A549 (cell line): ENCODE data around the gene USP9X. TPM values are rescaled to one million over a fixed set of nuclear protein-coding genes. Genes with fewer than 3 reads are reported as not detected.
A peak's percentile ranks its signal among the peaks of the same experiment; 100 is the strongest.

Experiments used
- ATAC-seq, 2 experiments: fragments of 200-7000 bp in 1 of 2; fragments of >200 bp in 1 of 2; cut with Nextera tagmentation in 1 of 2; cut with Tn5 transposase in 1 of 2; 3 replicates each; pipeline versions ENCODE4 v1.8.0 to v1.9.1; 2018 to 2020; ENCODE audit warnings: mild to moderate bottlenecking in 1 of 2, moderate library complexity in 1 of 2
- CTCF ChIA-PET: fragments of 300-600 bp; sonication (Branson Sonifier 250); formaldehyde crosslinking; extraction: SDS; loops from one replicate; lab custom pipeline; 2021; ENCODE audit warnings: antibody characterized with exemption, inconsistent platforms; lab: Yijun Ruan, JAX
- POLR2A ChIA-PET: fragments of 350-600 bp; formaldehyde crosslinking; extraction: SDS; loops from one replicate; lab custom pipeline; 2021; ENCODE audit warnings: antibody characterized with exemption, inconsistent platforms; lab: Yijun Ruan, JAX
- DNase-seq, 2 experiments: peaks; one replicate each; pipeline versions ENCODE4 v3.0.0 to v3.0.0-alpha.2; 2011 to 2016; ENCODE audit warnings: low read depth in 1 of 2, low spot score in 1 of 2
- FAIRE-seq: peaks from 2 replicates; lab custom pipeline; 2011; peaks lifted over from hg19 to GRCh38; lab: Jason Lieb, UNC
- H3K27ac ChIP-seq, 2 experiments: fragments of >200 bp; sonication (Bioruptor Twin); formaldehyde crosslinking; 3 replicates each; pipeline ENCODE4 v1.5.1; 2016 to 2017
- H3K4me1 ChIP-seq: fragments of >200 bp; sonication (Bioruptor Twin); formaldehyde crosslinking; 3 replicates; pipeline ENCODE4 v1.6.1; 2016
- H3K4me2 ChIP-seq: fragments of >200 bp; sonication (Bioruptor Twin); formaldehyde crosslinking; 3 replicates; pipeline ENCODE4 v1.6.1; 2016
- H3K4me3 ChIP-seq: fragments of >200 bp; sonication (Bioruptor Twin); formaldehyde crosslinking; 3 replicates; pipeline ENCODE4 v1.5.1; 2016
- H3K9me3 ChIP-seq: fragments of >200 bp; sonication (Bioruptor Twin); formaldehyde crosslinking; 3 replicates; pipeline ENCODE4 v1.6.1; 2016
- CEBPB ChIP-seq, 2 experiments: fragments of >200 bp in 1 of 2; sonication (Bioruptor Twin) in 1 of 2; formaldehyde crosslinking in 1 of 2; IDR thresholded peaks; 2 replicates each; pipeline ENCODE4 v1.6.1; 2012 to 2016
- CTCF ChIP-seq: fragments of >200 bp; sonication (Bioruptor Twin); formaldehyde crosslinking; IDR thresholded peaks from 3 replicates; pipeline ENCODE4 v1.5.1; 2016
- E2F6 ChIP-seq: IDR thresholded peaks from 2 replicates; pipeline ENCODE4 v1.6.1; 2012; ENCODE audit warnings: low read depth, borderline replicate concordance
- FOXS1 ChIP-seq: fragments of 250-450 bp; sonication (Bioruptor Pico); IDR thresholded peaks from 2 replicates; pipeline ENCODE4 v1.5.0; 2020; ENCODE audit warnings: mild to moderate bottlenecking, moderate library complexity
- HMGXB4 ChIP-seq: fragments of 250-450 bp; sonication (Bioruptor Pico); IDR thresholded peaks from 2 replicates; pipeline ENCODE4 v1.5.0; 2021; ENCODE audit warnings: mild to moderate bottlenecking, moderate library complexity, borderline replicate concordance
- HOXB13 ChIP-seq: fragments of 250-450 bp; sonication (Bioruptor Pico); IDR thresholded peaks from 2 replicates; pipeline ENCODE4 v1.5.0; 2020; ENCODE audit warnings: low read depth, mild to moderate bottlenecking, moderate library complexity
- HOXB5 ChIP-seq: fragments of 250-450 bp; sonication (Bioruptor Pico); IDR thresholded peaks from 2 replicates; pipeline ENCODE4 v1.5.0; 2020; ENCODE audit warnings: mild to moderate bottlenecking, moderate library complexity
- JUN ChIP-seq, 2 experiments: fragments of >200 bp; sonication (Bioruptor Twin); formaldehyde crosslinking; IDR thresholded peaks; 2 replicates in 1 of 2; 3 replicates in 1 of 2; pipeline ENCODE4 v1.6.1; 2016 to 2017
- JUNB ChIP-seq: fragments of >200 bp; sonication (Bioruptor Twin); formaldehyde crosslinking; IDR thresholded peaks from 2 replicates; pipeline ENCODE4 v1.6.1; 2016
- KDM1A ChIP-seq: fragments of 200-600 bp; sonication (generic); IDR thresholded peaks from 2 replicates; pipeline ENCODE4 v1.6.1; 2016; ENCODE audit warnings: low read depth, mild to moderate bottlenecking
- MYC ChIP-seq: IDR thresholded peaks from 2 replicates; pipeline ENCODE4 v1.6.1; 2012; ENCODE audit warnings: mild to moderate bottlenecking, inconsistent platforms, low read length, improper control_type of control experiment, borderline replicate concordance
- NFE2L2 ChIP-seq: fragments of 150-350 bp; conservative IDR thresholded peaks from 2 replicates; pipeline ENCODE4 v1.6.1; 2014; ENCODE audit warnings: low read length
- NPAS2 ChIP-seq: fragments of 250-450 bp; sonication (Bioruptor Pico); IDR thresholded peaks from 2 replicates; pipeline ENCODE4 v1.8.0; 2022; ENCODE audit warnings: mild to moderate bottlenecking, moderate library complexity, borderline replicate concordance
- NR3C1 ChIP-seq: fragments of >200 bp; sonication (Bioruptor Twin); formaldehyde crosslinking; IDR thresholded peaks from 3 replicates; pipeline ENCODE4 v1.6.1; 2017
- PHF8 ChIP-seq: fragments of 200-600 bp; sonication (generic); IDR thresholded peaks from 2 replicates; pipeline ENCODE4 v1.6.1; 2016; ENCODE audit warnings: low read depth, mild to moderate bottlenecking, antibody characterized with exemption, moderate library complexity, borderline replicate concordance
- POLR2A ChIP-seq: IDR thresholded peaks from 2 replicates; pipeline ENCODE4 v1.6.1; 2012; ENCODE audit warnings: mild to moderate bottlenecking, low read length
- RAD21 ChIP-seq, 2 experiments: fragments of >200 bp in 1 of 2; sonication (Bioruptor Twin) in 1 of 2; formaldehyde crosslinking in 1 of 2; IDR thresholded peaks in 1 of 2; conservative IDR thresholded peaks in 1 of 2; 2 replicates in 1 of 2; 3 replicates in 1 of 2; pipeline ENCODE4 v1.6.1; 2012 to 2018; ENCODE audit warnings: inconsistent platforms in 1 of 2
- RCOR1 ChIP-seq: fragments of 150-350 bp; IDR thresholded peaks from 2 replicates; pipeline ENCODE4 v1.6.1; 2014; ENCODE audit warnings: antibody characterized with exemption, low read length, low read depth
- RFX5 ChIP-seq: fragments of 450-650 bp; IDR thresholded peaks from 2 replicates; pipeline ENCODE4 v1.7.1; 2014; ENCODE audit warnings: antibody characterized with exemption, mild to moderate bottlenecking, moderate library complexity
- SMC3 ChIP-seq: fragments of >200 bp; sonication (Bioruptor Twin); formaldehyde crosslinking; IDR thresholded peaks from 3 replicates; pipeline ENCODE4 v1.6.1; 2018; ENCODE audit warnings: inconsistent platforms
- SREBF2 ChIP-seq: fragments of 450-650 bp; IDR thresholded peaks from 2 replicates; pipeline ENCODE4 v1.6.1; 2014; ENCODE audit warnings: mild to moderate bottlenecking, moderate library complexity
- TP53 ChIP-seq: fragments of 250-450 bp; sonication (Bioruptor Pico); IDR thresholded peaks from 2 replicates; pipeline ENCODE4 v1.5.0; 2021; ENCODE audit warnings: mild to moderate bottlenecking, moderate library complexity
- ZNF302 ChIP-seq: fragments of 250-450 bp; sonication (Bioruptor Pico); IDR thresholded peaks from 2 replicates; pipeline ENCODE4 v1.9.0; 2021; ENCODE audit warnings: inconsistent platforms, mild to moderate bottlenecking, moderate library complexity
- WGBS: methylation state at CpG from one replicate; pipeline ENCODE4 v1.1.6; 2017; ENCODE audit errors: missing lambda C conversion rate; 5-methylcytosine and 5-hydroxymethylcytosine counted together
- polyA plus RNA-seq, 4 experiments: library from polyadenylated mRNA; depleted of rRNA in 3 of 4; stranded (reverse); fragments of >200 nt; fragmentation: RNase III in 1 of 4; extraction: RNeasy Plus Mini Kit Qiagen cat#74134 plus additional on column Dnase treatment in 1 of 4; gene quantifications; 2 replicates in 3 of 4; 3 replicates in 1 of 4; pipeline ENCODE4 v1.2.3, GENCODE V29; 2011 to 2017

The USP9X gene
- polyA plus RNA-seq, 2 of the 4 experiments (the other 2 are of a cell fraction) = 30.7 to 70.4 TPM

- no peaks in the 10 kb centered on the region for H3K9me3 ChIP-seq
- H3K4me2 ChIP-seq = no peak overlapping the region
- H3K4me3 ChIP-seq = no peak overlapping the region
- ChIA-PET CTCF (interaction anchor here (0.6 kb wide), 1 partner anchor 45 kb away, joined by 3 read pairs; no protein-coding TSS in a partner anchor), POLR2A (no interaction called here)
- no peak for DNase-seq
- no peak for FAIRE-seq
- no peak overlapping the region for H3K27ac ChIP-seq
- WGBS = 91% methylated on average over 5 of the region's 5 CpGs
- no peak for TF ChIP-seq HOXB13 (CRISPR knock-in tag)
- no peak for TF ChIP-seq SMC3
- TF ChIP-seq HMGXB4 (CRISPR knock-in tag) = no peak
- no peak for TF ChIP-seq NPAS2 (CRISPR knock-in tag)
- no peak for TF ChIP-seq TP53 (CRISPR knock-in tag)
- TF ChIP-seq MYC = no peak
- TF ChIP-seq POLR2A = no peak
- TF ChIP-seq JUNB = no peak
- no peak for TF ChIP-seq NR3C1
- no peak for TF ChIP-seq RAD21 (conservative IDR thresholded peaks at IDR 0.05 in 1 of 2, IDR thresholded peaks at IDR 0.05 in 1 of 2)
- TF ChIP-seq ZNF302 (CRISPR knock-in tag) = no peak
- TF ChIP-seq RFX5 = no peak
- no peak for TF ChIP-seq E2F6
- no peak for TF ChIP-seq RCOR1
- no peak for TF ChIP-seq PHF8
- no peak for TF ChIP-seq CEBPB (IDR thresholded peaks at IDR 0.05)
- no peak for TF ChIP-seq JUN (IDR thresholded peaks at IDR 0.05)
- TF ChIP-seq CTCF = no peak
- no peak for ATAC-seq
- peaks cover 46% of the 10 kb centered on the region for H3K4me1 ChIP-seq
Measured at GRCh38 chrX:41118156-41118555, 32.9 kb downstream of the USP9X start.

- DNase-seq (no peak), ATAC-seq (no peak), FAIRE-seq (peak; percentile 65)
- Histone ChIP-seq H3K9me3 (no peaks in the 10 kb centered on the region), H3K4me2 (no peak overlapping the region), H3K4me3 (no peak overlapping the region), H3K4me1 (peaks cover 35% of the 10 kb centered on the region), H3K27ac (no peak overlapping the region)
- no peak for TF ChIP-seq KDM1A
- no peak for TF ChIP-seq RFX5
- TF ChIP-seq NFE2L2 = no peak
- TF ChIP-seq SREBF2 = no peak
- TF ChIP-seq E2F6 = no peak
- no peak for TF ChIP-seq FOXS1 (CRISPR knock-in tag)
- no peak for TF ChIP-seq HOXB5 (CRISPR knock-in tag)
- TF ChIP-seq CTCF = no peak
- POLR2A ChIA-PET = no interaction called here
- 93% methylated on average over 6 of the region's 6 CpGs for WGBS
- CTCF ChIA-PET = interaction anchor here (1.0 to 1.5 kb wide), 4 partner anchors 10 to 468 kb away, joined by 3 read pairs; no protein-coding TSS in a partner anchor
Measured at GRCh38 chrX:41119803-41120202, 34.6 kb downstream of the USP9X start.
